PFSK-1 (cell line): Measurements from ENCODE around the gene PRKCQ.

Experiments
- FOXP2 ChIP-seq: optimal IDR thresholded peaks from 2 replicates; pipeline ENCODE3; 2011; ENCODE audit warnings: borderline replicate concordance, control low read depth, inconsistent platforms; ENCODE audit not compliant: insufficient read depth; ENCODE audit errors: extremely low read length, extremely low read depth
- POLR2AphosphoS5 ChIP-seq: IDR thresholded peaks from 2 replicates; pipeline ENCODE4 v1.6.1; 2012; ENCODE audit warnings: low read depth, mild to moderate bottlenecking, control low read depth, low read length, moderate library complexity
- SIN3A ChIP-seq: IDR thresholded peaks from 2 replicates; pipeline ENCODE4 v1.6.1; 2012; ENCODE audit warnings: mild to moderate bottlenecking, low read length, moderate library complexity, borderline replicate concordance; ENCODE audit not compliant: insufficient read depth
- TAF1 ChIP-seq: IDR thresholded peaks from 2 replicates; pipeline ENCODE4 v1.6.1; 2012; ENCODE audit warnings: low read length, control low read depth, borderline replicate concordance; ENCODE audit not compliant: insufficient read depth
- TF ChIP-seq, protein P1 (sequence below), 2 experiments: IDR thresholded peaks; 2 replicates each; pipeline versions ENCODE4 v1.6.1 to v1.8.0; 2011 to 2012; ENCODE audit warnings: low read depth in 2 of 2, low read length in 2 of 2, control low read depth in 1 of 2, inconsistent platforms in 1 of 2, mild to moderate bottlenecking in 1 of 2, moderate library complexity in 1 of 2; ENCODE audit not compliant: insufficient read depth in 1 of 2

Gene PRKCQ

GRCh38 chr10:6400821-6401465 lies 179.1 kb downstream of the PRKCQ start:
- no peak for TF ChIP-seq POLR2AphosphoS5
- no peak for TF ChIP-seq FOXP2
- no peak for TF ChIP-seq SIN3A
- TF ChIP-seq, protein P1, sequence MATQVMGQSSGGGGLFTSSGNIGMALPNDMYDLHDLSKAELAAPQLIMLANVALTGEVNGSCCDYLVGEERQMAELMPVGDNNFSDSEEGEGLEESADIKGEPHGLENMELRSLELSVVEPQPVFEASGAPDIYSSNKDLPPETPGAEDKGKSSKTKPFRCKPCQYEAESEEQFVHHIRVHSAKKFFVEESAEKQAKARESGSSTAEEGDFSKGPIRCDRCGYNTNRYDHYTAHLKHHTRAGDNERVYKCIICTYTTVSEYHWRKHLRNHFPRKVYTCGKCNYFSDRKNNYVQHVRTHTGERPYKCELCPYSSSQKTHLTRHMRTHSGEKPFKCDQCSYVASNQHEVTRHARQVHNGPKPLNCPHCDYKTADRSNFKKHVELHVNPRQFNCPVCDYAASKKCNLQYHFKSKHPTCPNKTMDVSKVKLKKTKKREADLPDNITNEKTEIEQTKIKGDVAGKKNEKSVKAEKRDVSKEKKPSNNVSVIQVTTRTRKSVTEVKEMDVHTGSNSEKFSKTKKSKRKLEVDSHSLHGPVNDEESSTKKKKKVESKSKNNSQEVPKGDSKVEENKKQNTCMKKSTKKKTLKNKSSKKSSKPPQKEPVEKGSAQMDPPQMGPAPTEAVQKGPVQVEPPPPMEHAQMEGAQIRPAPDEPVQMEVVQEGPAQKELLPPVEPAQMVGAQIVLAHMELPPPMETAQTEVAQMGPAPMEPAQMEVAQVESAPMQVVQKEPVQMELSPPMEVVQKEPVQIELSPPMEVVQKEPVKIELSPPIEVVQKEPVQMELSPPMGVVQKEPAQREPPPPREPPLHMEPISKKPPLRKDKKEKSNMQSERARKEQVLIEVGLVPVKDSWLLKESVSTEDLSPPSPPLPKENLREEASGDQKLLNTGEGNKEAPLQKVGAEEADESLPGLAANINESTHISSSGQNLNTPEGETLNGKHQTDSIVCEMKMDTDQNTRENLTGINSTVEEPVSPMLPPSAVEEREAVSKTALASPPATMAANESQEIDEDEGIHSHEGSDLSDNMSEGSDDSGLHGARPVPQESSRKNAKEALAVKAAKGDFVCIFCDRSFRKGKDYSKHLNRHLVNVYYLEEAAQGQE (IDR thresholded peaks at IDR 0.05; ENCODE audit: insufficient read depth in 1 of 2, low read depth in 2 of 2, low read length in 2 of 2), result no peak
- no peak for TF ChIP-seq TAF1

DNA sequence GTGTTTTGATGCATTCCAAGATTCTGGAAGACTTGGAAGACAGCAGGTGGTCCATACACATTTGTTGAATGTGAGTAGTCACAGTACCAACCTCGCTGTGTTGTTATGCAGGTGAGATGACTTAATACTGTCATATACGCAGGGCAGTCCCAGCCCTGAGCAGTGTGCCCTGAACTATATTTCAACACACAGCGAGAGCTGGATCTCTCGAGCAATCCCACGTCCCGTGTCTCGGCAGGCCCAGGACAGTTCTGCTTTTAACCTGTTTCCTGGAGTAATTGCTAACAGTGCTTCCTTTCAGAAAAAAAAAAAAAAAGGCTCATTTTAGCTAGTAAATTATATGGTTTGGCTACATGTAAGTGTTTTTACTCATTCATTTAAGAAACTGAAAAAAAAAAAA lies 179.7 kb downstream of the PRKCQ start:
- TF ChIP-seq SIN3A (no peak), FOXP2 (no peak), TAF1 (no peak), POLR2AphosphoS5 (no peak)
- TF ChIP-seq, protein P1 (IDR thresholded peaks at IDR 0.05; ENCODE audit: insufficient read depth in 1 of 2, low read depth in 2 of 2, low read length in 2 of 2), result no peak

DNA sequence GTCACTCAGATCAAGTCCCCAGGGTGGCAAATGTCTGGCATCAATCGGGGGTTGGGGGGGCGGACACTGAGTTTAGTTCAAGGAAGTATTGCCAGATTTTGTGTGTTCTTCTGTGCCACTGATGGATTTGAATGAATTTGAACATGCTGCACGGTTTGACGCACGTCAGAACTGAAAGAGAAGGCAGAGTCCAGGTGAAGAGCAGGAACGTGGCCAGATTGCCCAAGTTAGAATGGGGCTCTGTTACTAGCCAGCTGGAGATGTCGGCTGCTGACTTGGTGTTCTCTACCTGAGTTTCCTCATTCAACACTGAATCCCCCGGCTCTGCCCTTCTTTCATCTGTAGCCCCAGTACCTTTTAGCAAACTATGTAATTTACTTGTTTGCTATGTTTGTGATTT lies 180.2 kb downstream of the PRKCQ start:
- TF ChIP-seq, protein P1 (IDR thresholded peaks at IDR 0.05; ENCODE audit: insufficient read depth in 1 of 2, low read depth in 2 of 2, low read length in 2 of 2), result no peak
- TF ChIP-seq POLR2AphosphoS5 (no peak), FOXP2 (no peak), TAF1 (no peak), SIN3A (no peak)

DNA sequence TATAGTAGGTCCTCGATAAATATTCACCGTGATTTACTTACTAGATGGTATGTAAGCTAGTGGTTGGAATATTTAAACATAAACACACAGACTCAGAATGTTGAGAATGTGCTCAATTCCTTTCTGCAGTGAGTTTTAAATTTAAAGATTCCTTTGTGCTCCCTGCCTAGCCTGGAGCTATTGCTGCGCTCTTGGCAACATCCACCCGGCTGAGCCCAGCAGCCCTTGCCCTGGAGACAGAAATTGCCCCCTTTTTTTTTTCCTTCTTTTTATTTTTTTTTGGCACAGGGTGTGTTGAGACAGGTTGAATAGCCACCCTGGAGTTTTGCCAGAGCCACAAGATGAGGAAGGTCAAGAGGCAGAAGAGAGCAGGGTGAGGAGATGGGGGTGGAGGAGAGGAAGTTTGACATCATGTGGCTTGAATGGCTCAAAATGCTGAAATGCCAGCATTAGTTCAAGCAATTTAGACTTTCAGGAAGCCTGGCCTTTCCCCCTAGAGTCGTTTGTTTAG lies 180.8 kb downstream of the PRKCQ start:
- no peak for TF ChIP-seq SIN3A

DNA sequence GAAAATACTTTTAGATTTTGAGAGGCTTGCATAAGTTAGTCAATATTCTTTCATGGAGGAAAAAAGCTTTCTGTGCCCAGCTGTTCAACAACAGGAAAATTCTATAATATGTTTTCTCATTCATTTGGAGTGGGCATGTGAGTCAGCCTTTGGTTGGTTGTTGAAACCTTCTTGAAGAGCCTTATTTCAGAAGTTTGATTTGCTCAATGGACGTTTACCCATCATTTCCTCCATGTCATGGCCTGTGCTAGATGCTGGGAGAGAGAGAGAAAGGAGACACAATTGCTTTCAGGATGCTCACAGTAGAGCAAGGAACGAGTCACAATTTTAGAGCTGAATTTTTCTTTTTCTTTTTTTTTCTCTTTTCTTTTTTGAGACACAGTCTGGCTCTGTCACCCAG lies 181.7 kb downstream of the PRKCQ start:
- no peak for TF ChIP-seq SIN3A
- no peak for TF ChIP-seq POLR2AphosphoS5
- TF ChIP-seq, protein P1 (IDR thresholded peaks at IDR 0.05; ENCODE audit: insufficient read depth in 1 of 2, low read depth in 2 of 2, low read length in 2 of 2), result no peak
- no peak for TF ChIP-seq TAF1
- no peak for TF ChIP-seq FOXP2
